ENCODE results near the gene SMARCD3. TPM values are rescaled to one million over a fixed set of nuclear protein-coding genes. Genes with fewer than 3 reads are reported as not detected.

Gene SMARCD3
- total RNA-seq, 1 donor from 2014 or later, result 112 TPM

DNA sequence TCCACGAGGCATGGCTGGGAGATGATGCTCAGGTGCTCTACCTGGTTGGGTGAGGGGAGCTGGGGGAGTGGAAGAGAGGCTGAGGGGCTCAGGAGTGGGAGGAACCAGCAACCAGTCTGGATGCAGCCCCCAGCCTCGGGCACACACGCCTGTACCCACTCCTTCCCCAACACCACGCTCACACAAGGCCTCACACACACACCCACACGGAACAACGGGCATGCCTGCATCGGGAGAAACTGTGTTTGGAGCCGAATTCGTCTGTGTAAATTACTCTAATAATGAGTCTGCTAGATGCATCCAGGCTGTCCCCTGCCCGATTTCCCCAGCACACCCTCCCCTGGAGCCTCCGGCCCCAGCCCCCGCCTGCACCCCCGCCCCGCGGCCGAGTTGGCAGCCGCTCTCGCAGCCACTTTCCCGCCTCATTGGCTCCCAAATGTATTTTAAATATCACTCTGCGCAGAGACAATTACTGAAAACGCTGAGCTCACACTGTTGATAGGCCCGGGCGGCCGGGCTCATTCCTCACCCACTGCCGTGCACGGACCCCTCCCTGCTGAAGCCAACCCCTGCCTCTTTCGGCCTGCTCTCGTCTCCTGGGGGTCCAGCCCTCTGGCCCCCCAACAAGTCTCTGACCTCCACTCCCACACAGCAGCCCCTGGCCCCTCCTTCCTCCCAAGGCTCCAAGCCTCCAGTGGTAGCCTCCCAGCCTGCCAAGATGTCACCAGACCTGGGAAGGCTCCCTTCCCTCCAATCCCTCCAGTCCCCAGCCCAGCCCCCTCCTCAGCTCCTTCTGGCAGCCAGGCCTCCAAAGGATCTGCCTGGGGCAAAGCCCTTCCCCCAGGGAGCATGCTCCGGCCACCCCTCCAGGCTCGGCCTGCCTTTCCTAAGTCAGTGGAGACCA, 49.3 kb downstream of the SMARCD3 start:
- intact Hi-C loops (cut with DNase I), result no loop called here
- no peak for DNase-seq (ENCODE audit: low spot score)

DNA sequence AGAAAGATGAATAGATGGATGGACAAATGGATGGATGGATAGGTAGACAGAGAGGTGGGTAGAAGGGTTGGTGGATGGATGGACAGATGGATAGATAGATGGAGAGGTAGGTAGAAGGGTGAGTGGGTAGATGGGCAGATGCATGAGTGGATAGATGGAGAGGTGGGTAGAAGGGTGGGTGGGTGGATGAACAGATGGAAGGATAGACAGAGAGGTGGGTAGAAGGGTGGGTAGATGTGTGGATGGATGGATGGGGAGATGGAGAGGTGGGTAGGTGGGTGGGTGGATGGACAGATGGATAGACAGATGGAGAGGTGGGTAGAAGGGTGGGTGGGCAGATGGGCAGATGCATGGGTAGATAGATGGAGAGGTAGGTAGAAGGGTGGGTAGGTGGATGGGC, 50.6 kb downstream of the SMARCD3 start:
- no peak for DNase-seq (ENCODE audit: low spot score)
- intact Hi-C loops (cut with DNase I), result no loop called here

DNA sequence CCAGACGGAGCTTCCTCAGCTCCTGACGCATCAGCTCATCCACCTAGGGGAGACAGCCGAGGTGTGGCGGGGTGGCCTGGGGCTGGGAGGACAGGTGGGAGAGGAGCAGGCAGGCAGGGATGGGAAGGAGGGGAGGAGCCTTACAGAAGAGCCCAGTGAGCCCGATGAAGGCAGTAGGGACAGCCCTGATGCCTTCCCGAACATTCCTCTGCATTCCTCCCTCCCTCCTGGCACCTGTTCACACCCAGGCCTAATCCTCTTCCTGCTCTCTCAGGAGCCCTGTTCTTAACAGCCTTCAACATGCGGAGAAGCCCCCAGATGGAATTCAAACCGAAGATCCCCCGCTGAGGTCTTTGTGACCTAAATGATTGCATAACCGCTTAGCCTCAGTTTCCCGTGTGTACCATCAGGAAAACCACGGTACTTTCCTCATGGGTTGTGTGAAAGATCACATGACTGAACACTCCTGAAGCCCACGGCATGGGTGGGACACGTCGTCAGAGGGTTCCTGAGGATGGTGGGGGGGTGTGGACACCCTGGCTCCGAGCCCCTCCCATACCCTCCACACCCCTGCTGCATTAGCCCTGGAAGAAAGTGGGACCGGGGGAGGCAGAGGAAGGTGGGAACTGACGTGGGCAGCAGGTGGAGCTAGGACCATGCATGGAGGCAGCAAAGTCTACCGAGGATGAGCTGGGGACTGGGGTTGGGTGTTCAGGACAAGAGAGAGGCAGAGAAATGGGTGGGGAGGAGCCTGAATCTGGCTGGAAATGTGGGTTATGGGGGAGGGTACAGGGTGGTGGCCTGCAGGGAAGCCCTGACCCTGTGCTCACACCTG, 52.7 kb downstream of the SMARCD3 start:
- DNase-seq (ENCODE audit: low spot score), result no peak
- intact Hi-C loops (cut with DNase I), result no loop called here

GRCh38 chr7:151194188-151194587, 54.3 kb downstream of the SMARCD3 start:
- intact Hi-C loops (cut with DNase I), result no loop called here
- DNase-seq (ENCODE audit: low spot score), result no peak

GRCh38 chr7:151193203-151193978, 55.1 kb downstream of the SMARCD3 start:
- intact Hi-C loops (cut with DNase I), result no loop called here
- DNase-seq (ENCODE audit: low spot score), result no peak

GRCh38 chr7:151192002-151192539, 56.4 kb downstream of the SMARCD3 start:
- DNase-seq (ENCODE audit: low spot score), result no peak
- intact Hi-C loops (cut with DNase I), result no loop called here

DNA sequence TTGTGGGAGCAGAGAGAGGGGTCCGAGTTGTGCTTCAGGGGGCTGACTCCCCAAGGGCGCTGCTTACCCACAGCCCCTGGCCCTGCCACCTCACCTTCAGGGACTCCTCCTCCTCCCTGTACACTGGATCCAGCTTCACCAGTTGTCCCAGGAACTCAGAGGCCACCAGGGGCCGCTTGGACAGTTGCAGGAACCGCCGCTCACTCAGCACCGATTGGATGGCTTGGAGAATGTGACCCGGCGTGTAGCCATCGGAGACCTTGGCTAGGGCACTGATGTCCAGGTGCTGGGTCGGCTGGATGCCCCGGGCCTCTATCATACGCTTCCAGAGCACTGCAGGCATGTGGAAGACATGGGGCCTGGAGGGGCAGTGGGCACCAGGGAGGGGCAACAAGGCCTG, 57.0 kb downstream of the SMARCD3 start:
- no peak for DNase-seq (ENCODE audit: low spot score)

DNA sequence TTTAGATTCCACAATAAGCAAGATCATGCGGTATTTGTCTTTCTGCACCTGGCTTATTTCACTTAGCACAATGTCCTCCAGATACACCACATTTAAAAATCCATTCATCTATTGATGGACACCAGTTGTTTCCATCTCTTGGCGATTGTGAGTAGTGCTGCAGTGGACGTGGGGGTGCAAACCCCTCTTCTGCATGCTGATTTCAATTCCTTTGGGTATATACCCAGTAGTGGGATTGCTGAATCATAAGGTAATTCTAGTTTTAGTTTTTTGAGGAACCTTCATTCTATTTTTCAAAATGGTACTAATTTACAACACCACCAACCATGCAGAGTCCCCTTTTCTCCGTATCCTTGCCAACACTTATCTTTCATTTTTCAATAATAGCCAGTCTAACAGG, 59.5 kb downstream of the SMARCD3 start:
- DNase-seq (ENCODE audit: low spot score), result no peak
- intact Hi-C loops (cut with DNase I), result loop anchor here (5.0 kb wide), 1 partner anchor 48 kb away; no protein-coding TSS in a partner anchor

More for the DNA sequence above, 57.0 kb downstream of the SMARCD3 start:
- intact Hi-C loops (cut with DNase I), result no loop called here

Other genes starting within 250 kb of the SMARCD3 start
- gene ATG9B, start 224.2 kb downstream of the SMARCD3 start, total RNA-seq, result 0.13 TPM
- gene ABCB8, start 220.2 kb downstream of the SMARCD3 start, total RNA-seq, result 28.5 TPM
- 5.2 TPM for gene ASIC3, start 200.2 kb downstream of the SMARCD3 start, total RNA-seq
- gene CDK5, start 190.8 kb downstream of the SMARCD3 start, total RNA-seq, result 9.4 TPM
- gene SLC4A2, start 189.1 kb downstream of the SMARCD3 start, total RNA-seq, result 83.4 TPM
- gene FASTK, start 167.9 kb downstream of the SMARCD3 start, total RNA-seq, result 93.3 TPM
- 29.0 TPM for gene TMUB1, start 165.2 kb downstream of the SMARCD3 start, total RNA-seq
- gene AGAP3, start 162.2 kb downstream of the SMARCD3 start, total RNA-seq, result 67.5 TPM
- gene GBX1, start 81.0 kb downstream of the SMARCD3 start, total RNA-seq, result 0.57 TPM
- gene ASB10, start 61.4 kb downstream of the SMARCD3 start, total RNA-seq, result 17.3 TPM
- gene H2BK1, start 38.2 kb downstream of the SMARCD3 start, total RNA-seq, result not detected
- 28.8 TPM for gene ABCF2, start 21.5 kb downstream of the SMARCD3 start, total RNA-seq
- gene CHPF2, start 16.2 kb downstream of the SMARCD3 start, total RNA-seq, result 31.0 TPM
- 32.6 TPM for gene NUB1, start 93.1 kb upstream of the SMARCD3 start, total RNA-seq
- gene WDR86, start 161.3 kb upstream of the SMARCD3 start, total RNA-seq, result not detected
- gene CRYGN, start 191.4 kb upstream of the SMARCD3 start, total RNA-seq, result not detected